ENCODE results near the gene TTLL8. TPM values are rescaled to one million over a fixed set of nuclear protein-coding genes. Genes with fewer than 3 reads are reported as not detected.

Gene TTLL8
- total and polyA plus RNA-seq, 2 of the 8 experiments (the other 6 are each of a cell fraction or from before 2014, with no cell fraction given): not detected

- Histone ChIP-seq H3K4me2 (ENCODE audit: insufficient read depth in 1 of 2, low read depth in 2 of 2, low read length in 2 of 2) (peak overlapping the region in 1 of 2 experiments; percentile 60; a peak in 2 of 4 replicates), H3K27ac (ENCODE audit: low read depth, low read length) (no peak overlapping the region), H3K14ac (ENCODE audit: insufficient read length) (no peak overlapping the region), H3K79me2 (ENCODE audit: control insufficient read depth in 1 of 2, insufficient read depth in 2 of 2, low read length in 2 of 2) (no peaks in the 10 kb centered on the region), H3K36me3 (ENCODE audit: control insufficient read depth in 2 of 4, insufficient read depth in 4 of 4, low read length in 3 of 4) (no peaks in the 10 kb centered on the region), H3K9ac (replicated peaks in 1 of 4; ENCODE audit: extremely low read depth in 1 of 4, low read depth in 3 of 4, low read length in 3 of 4) (no peak overlapping the region), H3K23ac (ENCODE audit: insufficient read length) (no peak overlapping the region), H4K91ac (replicated peaks; ENCODE audit: insufficient read length, low read length) (peak overlapping the region; percentile 88), H3K4ac (replicated peaks; ENCODE audit: insufficient read length, low read depth, low read length) (no peak overlapping the region), H3K4me3 (ENCODE audit: extremely low read depth in 1 of 4, insufficient read depth in 2 of 4, low read depth in 3 of 4, low read length in 4 of 4) (peak overlapping the region in 1 of 4 experiments; percentile 51; a peak in 2 of 8 replicates), H3K4me1 (replicated peaks in 1 of 4; ENCODE audit: control insufficient read depth in 3 of 4, insufficient read depth in 4 of 4, low read length in 3 of 4) (peaks cover 0 to 3% (median 0%) of the 10 kb centered on the region in 4 experiments; a peak in 2 of 7 replicates), H2AFZ (ENCODE audit: low read length) (no peak overlapping the region), H2BK20ac (ENCODE audit: low read length) (no peak overlapping the region), H2BK120ac (replicated peaks; ENCODE audit: low read depth, low read length) (no peak overlapping the region), H4K8ac (ENCODE audit: extremely low read depth, insufficient read depth, low read length) (peak overlapping the region; percentile 80; the same call in 1 of the 2 replicates), H2AK5ac (ENCODE audit: low read depth, low read length) (no peak overlapping the region), H3K23me2 (ENCODE audit: low read depth, low read length) (peaks cover 2% of the 10 kb centered on the region; the same call in 1 of the 2 replicates), H3K79me1 (ENCODE audit: low read depth, low read length) (no peaks in the 10 kb centered on the region), H3K56ac (replicated peaks; ENCODE audit: insufficient read length, low read depth, low read length) (no peak overlapping the region), H2BK5ac (ENCODE audit: low read depth, low read length) (no peak overlapping the region), H3K9me3 (ENCODE audit: insufficient read depth in 2 of 2, low read depth in 1 of 2, low read length in 1 of 2) (no peaks in the 10 kb centered on the region), H4K20me1 (replicated peaks in 1 of 2; ENCODE audit: control insufficient read depth in 1 of 2, insufficient read depth in 2 of 2, low read length in 2 of 2) (no peaks in the 10 kb centered on the region), H2BK15ac (ENCODE audit: low read length) (no peak overlapping the region), H2BK12ac (ENCODE audit: low read depth, low read length) (peak overlapping the region; percentile 60; the same call in 1 of the 2 replicates), H3K18ac (ENCODE audit: extremely low read depth, low read length) (no peak overlapping the region; the same call in 1 of the 2 replicates), H3K27me3 (replicated peaks in 1 of 4; ENCODE audit: control insufficient read depth in 3 of 4, extremely low read depth in 1 of 4, insufficient read depth in 3 of 4, low read length in 3 of 4) (peaks cover 2 to 24% (median 11%) of the 10 kb centered on the region in 4 experiments; a peak in 6 of 7 replicates), H4K5ac (ENCODE audit: insufficient read length, low read depth, low read length) (peak overlapping the region; percentile 5)
- FAIRE-seq (no peak), DNase-seq (ENCODE audit: low read depth in 1 of 2, low spot score in 2 of 2) (peak; percentile 57 to 92)
- CTCF ChIA-PET (ENCODE audit: partially characterized antibody): interaction anchor here (0.7 to 3.9 kb wide), 40 partner anchors 11 to 263 kb away, joined by 3 to 54 read pairs (median 4); partner anchors contain the start of gene IL17REL
- 31% methylated on average over 50 of the region's 52 CpGs; no CpG with 5 or more reads in 1 of the 2 experiments for WGBS, 2 experiments (ENCODE audit: extremely low coverage in 1 of 2, insufficient coverage in 1 of 2, insufficient read length in 1 of 2, insufficient replicate concordance in 2 of 2, low coverage in 1 of 2, low lambda C conversion rate in 2 of 2, missing lambda C conversion rate in 1 of 2)
- POLR2A ChIA-PET (ENCODE audit: partially characterized antibody): interaction anchor here (1.3 to 2.1 kb wide), 6 partner anchors 12 to 140 kb away, joined by 3 to 7 read pairs (median 4); partner anchors contain the start of gene PANX2
- no peak for TF ChIP-seq RBBP5 (IDR thresholded peaks at IDR 0.05; ENCODE audit: borderline replicate concordance, low read depth, low read length)
- no peak for TF ChIP-seq ZNF274 (IDR thresholded peaks at IDR 0.05; ENCODE audit: borderline replicate concordance, extremely low read depth, low read length)
- TF ChIP-seq NRF1 (IDR thresholded peaks at IDR 0.05; ENCODE audit: low read depth, low read length): peak; percentile 43; the same call in 1 of the 2 replicates
- TF ChIP-seq JUND (IDR thresholded peaks at IDR 0.05; ENCODE audit: low read length): 0 out of 2 replicates have a peak, but pooled peaks have one; percentile 20
These were observed 27.6 kb downstream of the TTLL8 start for GRCh38 chr22:50030297-50031188.

Measured in H1 (cell line).